Smooth muscle cell (in vitro differentiated cells): ENCODE measurements around the gene CIITA. TPM values are rescaled to one million over a fixed set of nuclear protein-coding genes. Genes with fewer than 3 reads are reported as not detected.

Experiments
- DNase-seq: peaks from one replicate; lab custom pipeline; 2025; ENCODE audit not compliant: unreplicated experiment; lab: John Stamatoyannopoulos, UW
- H2AFZ ChIP-seq: fragments of 200-600 bp; sonication (generic); 2 replicates; pipeline ENCODE4 v1.6.0; 2016; ENCODE audit warnings: antibody characterized with exemption, low read depth, mild to moderate bottlenecking
- H3F3A ChIP-seq: fragments of 200-600 bp; sonication (generic); 2 replicates; pipeline ENCODE4 v1.6.0; 2017; ENCODE audit warnings: antibody characterized with exemption, low read depth
- H3K27ac ChIP-seq: fragments of 200-600 bp; sonication (generic); 2 replicates; pipeline ENCODE4 v1.5.1; 2016; ENCODE audit warnings: low read depth, mild to moderate bottlenecking
- H3K27me3 ChIP-seq: fragments of 200-600 bp; sonication (generic); 2 replicates; pipeline ENCODE4 v1.6.1; 2016; ENCODE audit warnings: low read depth, mild to moderate bottlenecking
- H3K36me3 ChIP-seq: fragments of 200-600 bp; sonication (generic); 2 replicates; pipeline ENCODE4 v1.5.1; 2016; ENCODE audit warnings: low read depth
- H3K4me1 ChIP-seq: fragments of 200-600 bp; sonication (generic); 2 replicates; pipeline ENCODE4 v1.5.1; 2016; ENCODE audit warnings: low read depth
- H3K4me2 ChIP-seq: fragments of 200-600 bp; sonication (generic); 2 replicates; pipeline ENCODE4 v1.6.0; 2016; ENCODE audit warnings: mild to moderate bottlenecking
- H3K4me3 ChIP-seq: fragments of 200-600 bp; sonication (generic); 2 replicates; pipeline ENCODE4 v1.5.1; 2016; ENCODE audit warnings: mild to moderate bottlenecking
- H3K79me2 ChIP-seq: fragments of 200-600 bp; sonication (generic); 2 replicates; pipeline ENCODE4 v1.6.0; 2016; ENCODE audit warnings: low read depth, mild to moderate bottlenecking
- H3K9ac ChIP-seq: fragments of 200-600 bp; sonication (generic); 2 replicates; pipeline ENCODE4 v1.6.0; 2016; ENCODE audit warnings: low read depth
- H3K9me3 ChIP-seq: fragments of 200-600 bp; sonication (generic); replicated peaks from 2 replicates; pipeline ENCODE4 v1.5.1; 2016; ENCODE audit warnings: low read depth
- H4K20me1 ChIP-seq: fragments of 200-600 bp; sonication (generic); 2 replicates; pipeline ENCODE4 v1.6.0; 2016; ENCODE audit warnings: low read depth
- CTCF ChIP-seq: fragments of 200-600 bp; sonication (generic); IDR thresholded peaks from 2 replicates; pipeline ENCODE4 v1.5.1; 2017; ENCODE audit warnings: borderline replicate concordance, mild to moderate bottlenecking, antibody characterized with exemption; ENCODE audit not compliant: insufficient read depth, poor library complexity, severe bottlenecking
- WGBS: methylation state at CpG from one replicate; pipeline ENCODE4 v1.1.7; 2016; ENCODE audit warnings: low lambda C conversion rate; 5-methylcytosine and 5-hydroxymethylcytosine counted together
- polyA plus RNA-seq: library from polyadenylated mRNA; unstranded; fragments of >200 nt; fragmentation: Nextera tagmentation; extraction: Ambion mirVana; gene quantifications from 2 replicates; pipeline ENCODE4 v1.2.1, GENCODE V29; 2016
- total RNA-seq: library from RNA; depleted of rRNA; stranded (reverse); fragments of >200 nt; gene quantifications from 2 replicates; pipeline ENCODE4 v1.2.3, GENCODE V29; 2014

The CIITA gene
- total and polyA plus RNA-seq, 2 experiments from 2014 or later, result 0.31 TPM; not detected in 1

GRCh38 chr16:10911267-10911666 is 34.3 kb downstream of the CIITA start:
- Histone ChIP-seq H3K36me3 (no peaks in the 10 kb centered on the region), H3K9ac (no peak overlapping the region), H3K9me3 (no peaks in the 10 kb centered on the region)

GRCh38 chr16:10916534-10916933 is 39.5 kb downstream of the CIITA start:
- Histone ChIP-seq H3K4me1 (no peaks in the 10 kb centered on the region), H3K27me3 (peaks cover 4% of the 10 kb centered on the region), H3K27ac (no peak overlapping the region), H4K20me1 (no peaks in the 10 kb centered on the region), H3K4me3 (no peak overlapping the region), H3K79me2 (no peaks in the 10 kb centered on the region), H2AFZ (no peak overlapping the region), H3K9ac (no peak overlapping the region), H3F3A (no peaks in the 10 kb centered on the region), H3K36me3 (no peaks in the 10 kb centered on the region), H3K9me3 (no peaks in the 10 kb centered on the region), H3K4me2 (no peak overlapping the region)
- no peak for TF ChIP-seq CTCF
- 67% methylated on average over 3 of the region's 3 CpGs for WGBS
- DNase-seq, result no peak

More at GRCh38 chr16:10911267-10911666, 34.3 kb downstream of the CIITA start:
- Histone ChIP-seq H3K4me3 (no peak overlapping the region), H3F3A (no peaks in the 10 kb centered on the region), H2AFZ (no peak overlapping the region), H3K4me2 (no peak overlapping the region), H3K4me1 (no peaks in the 10 kb centered on the region), H4K20me1 (no peaks in the 10 kb centered on the region), H3K27me3 (peaks cover 10% of the 10 kb centered on the region), H3K27ac (no peak overlapping the region), H3K79me2 (no peaks in the 10 kb centered on the region)
- no peak for TF ChIP-seq CTCF
- DNase-seq, result no peak

- peak; percentile 92 for TF ChIP-seq CTCF
- H3K4me2 ChIP-seq, result peak overlapping the region; percentile 78
- peaks cover 4% of the 10 kb centered on the region for H4K20me1 ChIP-seq
- no peaks in the 10 kb centered on the region for H3K27me3 ChIP-seq
- 53% methylated on average over 21 of the region's 21 CpGs for WGBS
- H2AFZ ChIP-seq, result no peak overlapping the region
- H3K79me2 ChIP-seq, result no peaks in the 10 kb centered on the region
- DNase-seq, result peak; percentile 67
- no peak overlapping the region for H3K27ac ChIP-seq
- H3K4me1 ChIP-seq, result no peaks in the 10 kb centered on the region
- H3K9ac ChIP-seq, result no peak overlapping the region
- H3K36me3 ChIP-seq, result no peaks in the 10 kb centered on the region
- no peaks in the 10 kb centered on the region for H3F3A ChIP-seq
- H3K4me3 ChIP-seq, result no peak overlapping the region
- H3K9me3 ChIP-seq, result no peaks in the 10 kb centered on the region
These were observed 41.4 kb downstream of the CIITA start for GRCh38 chr16:10918294-10919002.

GRCh38 chr16:10919003-10919351 is 42.0 kb downstream of the CIITA start:
- no peaks in the 10 kb centered on the region for H3K36me3 ChIP-seq
- no peak for TF ChIP-seq CTCF
- H3K9me3 ChIP-seq, result no peaks in the 10 kb centered on the region
- no peak overlapping the region for H3K9ac ChIP-seq
- no peak overlapping the region for H3K4me2 ChIP-seq
- peaks cover 4% of the 10 kb centered on the region for H4K20me1 ChIP-seq
- no peak overlapping the region for H3K27ac ChIP-seq
- H3K27me3 ChIP-seq, result no peaks in the 10 kb centered on the region
- no peak overlapping the region for H3K4me3 ChIP-seq
- no peaks in the 10 kb centered on the region for H3F3A ChIP-seq
- no peak for DNase-seq
- H2AFZ ChIP-seq, result no peak overlapping the region
- H3K4me1 ChIP-seq, result no peaks in the 10 kb centered on the region
- WGBS, result 59% methylated on average over 7 of the region's 7 CpGs
- H3K79me2 ChIP-seq, result no peaks in the 10 kb centered on the region
